Stimulated activated CD8-positive, alpha-beta memory T cell treated with anti-CD3 and anti-CD28 coated beads, Interleukin-12 subunit alpha, Interleukin-12 subunit beta, amount 100 ng/mL, for 24 hours (primary cell): ENCODE data around the gene ARL6IP4.

Source experiments
- DNase-seq: peaks from one replicate; pipeline ENCODE4 v3.0.0-alpha.2; 2020; ENCODE audit errors: extremely low read depth

The ARL6IP4 gene

GRCh38 chr12:122958198-122958888 lies 22.1 kb upstream of the ARL6IP4 start:
- no peak for DNase-seq

GRCh38 chr12:122959566-122960192 lies 20.8 kb upstream of the ARL6IP4 start:
- no peak for DNase-seq

GRCh38 chr12:122960193-122960569 lies 20.3 kb upstream of the ARL6IP4 start:
- DNase-seq: no peak

- no peak for DNase-seq
Observed at GRCh38 chr12:122961531-122962329, 18.8 kb upstream of the ARL6IP4 start.

GRCh38 chr12:122963941-122964265 lies 16.6 kb upstream of the ARL6IP4 start:
- no peak for DNase-seq

GRCh38 chr12:122964439-122965257 lies 15.8 kb upstream of the ARL6IP4 start:
- DNase-seq: no peak

- DNase-seq: no peak
Observed at GRCh38 chr12:122965321-122965751, 15.1 kb upstream of the ARL6IP4 start.

- peak; percentile 87 for DNase-seq
Observed at GRCh38 chr12:122965851-122966742, 14.4 kb upstream of the ARL6IP4 start, which contains the start of gene ABCB9. ABCB9 (minus strand) TSS chr12:122966463; CDS start chr12:122960235, 6,228 bp downstream.

GRCh38 chr12:122966743-122967550 lies 13.5 kb upstream of the ARL6IP4 start:
- DNase-seq: no peak

- no peak for DNase-seq
Observed at GRCh38 chr12:122968104-122968503, 12.4 kb upstream of the ARL6IP4 start.

- DNase-seq: no peak
Observed at GRCh38 chr12:122969676-122970075, 10.8 kb upstream of the ARL6IP4 start.

GRCh38 chr12:122974274-122974891 lies 6.1 kb upstream of the ARL6IP4 start:
- DNase-seq: peak; percentile 95

GRCh38 chr12:122974892-122975789 lies 5.3 kb upstream of the ARL6IP4 start, which contains the start of gene OGFOD2:
OGFOD2 (plus strand) TSS chr12:122975244; CDS start chr12:122975252, 8 bp downstream.
- peak; percentile 91 for DNase-seq

GRCh38 chr12:122975790-122976647 lies 4.5 kb upstream of the ARL6IP4 start:
- DNase-seq: no peak

GRCh38 chr12:122976648-122976975 lies 3.9 kb upstream of the ARL6IP4 start:
- DNase-seq: no peak

- no peak for DNase-seq
Observed at GRCh38 chr12:122977153-122977552, 3.3 kb upstream of the ARL6IP4 start.

- DNase-seq: no peak
Observed at GRCh38 chr12:122977655-122978392, 2.7 kb upstream of the ARL6IP4 start.
